WTC11 (cell line): ENCODE results near the gene LPP.

Experiments
- ATF3 ChIP-seq: sonication (generic); formaldehyde crosslinking; conservative IDR thresholded peaks from 2 replicates; pipeline ENCODE4 v1.8.1; 2022; ENCODE audit warnings: mild to moderate bottlenecking, missing genetic modification reagents
- CTCF ChIP-seq: fragments of 200-600 bp; IDR thresholded peaks from 2 replicates; pipeline ENCODE4 v1.8.0; 2022; ENCODE audit warnings: antibody characterized with exemption
- ELF4 ChIP-seq: sonication (generic); formaldehyde crosslinking; IDR thresholded peaks from 2 replicates; pipeline ENCODE4 v1.8.1; 2022; ENCODE audit warnings: low read depth, mild to moderate bottlenecking, moderate library complexity, missing genetic modification reagents
- FOXJ3 ChIP-seq: sonication (generic); formaldehyde crosslinking; IDR thresholded peaks from 2 replicates; pipeline ENCODE4 v1.9.0; 2021; ENCODE audit warnings: missing genetic modification reagents, mild to moderate bottlenecking, borderline replicate concordance
- FOXP1 ChIP-seq: sonication (generic); formaldehyde crosslinking; IDR thresholded peaks from 2 replicates; pipeline ENCODE4 v1.8.0; 2022; ENCODE audit warnings: missing genetic modification reagents, mild to moderate bottlenecking, moderate library complexity, borderline replicate concordance
- MAX ChIP-seq: sonication (generic); formaldehyde crosslinking; IDR thresholded peaks from 2 replicates; pipeline ENCODE4 v1.8.0; 2022; ENCODE audit warnings: mild to moderate bottlenecking, missing genetic modification reagents
- RELA ChIP-seq: sonication (generic); formaldehyde crosslinking; IDR thresholded peaks from 2 replicates; pipeline ENCODE4 v1.8.1; 2022; ENCODE audit warnings: missing genetic modification reagents, mild to moderate bottlenecking, borderline replicate concordance
- ZNF232 ChIP-seq: sonication (generic); formaldehyde crosslinking; IDR thresholded peaks from 2 replicates; pipeline ENCODE4 v1.8.0; 2022; ENCODE audit warnings: mild to moderate bottlenecking, missing genetic modification reagents
- ZNF532 ChIP-seq: fragments of 250-450 bp; sonication (Bioruptor Pico); IDR thresholded peaks from 2 replicates; pipeline ENCODE4 v1.9.0; 2021; ENCODE audit warnings: mild to moderate bottlenecking, borderline replicate concordance
- ZSCAN18 ChIP-seq: fragments of 250-450 bp; sonication (Bioruptor Pico); IDR thresholded peaks from 2 replicates; pipeline ENCODE4 v2.1.2; 2022; ENCODE audit warnings: mild to moderate bottlenecking, moderate library complexity

GRCh38 chr3:188341501-188341900, 187.5 kb downstream of the LPP start:
- TF ChIP-seq ZSCAN18 (CRISPR knock-in tag), result no peak
- no peak for TF ChIP-seq FOXP1 (CRISPR knock-in tag)
- no peak for TF ChIP-seq ZNF532
- no peak for TF ChIP-seq RELA (CRISPR knock-in tag)
- no peak for TF ChIP-seq ELF4
- no peak for TF ChIP-seq FOXJ3 (CRISPR knock-in tag)
- TF ChIP-seq CTCF, result no peak
- TF ChIP-seq ATF3 (CRISPR knock-in tag), result no peak
- TF ChIP-seq ZNF232 (CRISPR knock-in tag), result no peak
- no peak for TF ChIP-seq MAX
